Measurements from ENCODE around the gene ZNF326.

DNA sequence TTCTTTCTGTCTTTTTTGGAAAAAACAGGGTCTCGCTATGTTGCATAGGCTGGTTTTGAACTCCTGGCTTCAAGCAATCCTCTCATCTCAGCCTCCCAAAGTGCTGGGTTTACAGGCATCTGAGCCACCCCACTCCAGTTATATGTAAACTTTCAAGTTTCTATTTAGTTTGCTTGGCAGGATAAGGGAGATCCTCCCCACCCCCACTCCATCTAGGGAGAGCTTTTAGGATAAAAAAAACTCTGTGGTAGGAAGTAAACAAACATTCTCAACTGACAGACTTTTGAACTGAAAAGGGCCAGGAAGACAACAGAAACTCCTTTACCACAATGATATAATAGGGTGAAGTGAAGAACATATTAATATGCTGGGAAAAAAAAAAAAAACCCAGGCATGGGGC, 41.0 kb upstream of the ZNF326 start:
- TF ChIP-seq, protein P1, sequence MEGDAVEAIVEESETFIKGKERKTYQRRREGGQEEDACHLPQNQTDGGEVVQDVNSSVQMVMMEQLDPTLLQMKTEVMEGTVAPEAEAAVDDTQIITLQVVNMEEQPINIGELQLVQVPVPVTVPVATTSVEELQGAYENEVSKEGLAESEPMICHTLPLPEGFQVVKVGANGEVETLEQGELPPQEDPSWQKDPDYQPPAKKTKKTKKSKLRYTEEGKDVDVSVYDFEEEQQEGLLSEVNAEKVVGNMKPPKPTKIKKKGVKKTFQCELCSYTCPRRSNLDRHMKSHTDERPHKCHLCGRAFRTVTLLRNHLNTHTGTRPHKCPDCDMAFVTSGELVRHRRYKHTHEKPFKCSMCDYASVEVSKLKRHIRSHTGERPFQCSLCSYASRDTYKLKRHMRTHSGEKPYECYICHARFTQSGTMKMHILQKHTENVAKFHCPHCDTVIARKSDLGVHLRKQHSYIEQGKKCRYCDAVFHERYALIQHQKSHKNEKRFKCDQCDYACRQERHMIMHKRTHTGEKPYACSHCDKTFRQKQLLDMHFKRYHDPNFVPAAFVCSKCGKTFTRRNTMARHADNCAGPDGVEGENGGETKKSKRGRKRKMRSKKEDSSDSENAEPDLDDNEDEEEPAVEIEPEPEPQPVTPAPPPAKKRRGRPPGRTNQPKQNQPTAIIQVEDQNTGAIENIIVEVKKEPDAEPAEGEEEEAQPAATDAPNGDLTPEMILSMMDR (IDR thresholded peaks at IDR 0.05; ENCODE audit: control extremely low read depth in 1 of 3, insufficient read depth in 1 of 3, low read depth in 1 of 3, low read length in 3 of 3), result no peak
- TF ChIP-seq, protein P2, sequence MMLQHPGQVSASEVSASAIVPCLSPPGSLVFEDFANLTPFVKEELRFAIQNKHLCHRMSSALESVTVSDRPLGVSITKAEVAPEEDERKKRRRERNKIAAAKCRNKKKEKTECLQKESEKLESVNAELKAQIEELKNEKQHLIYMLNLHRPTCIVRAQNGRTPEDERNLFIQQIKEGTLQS (IDR thresholded peaks at IDR 0.05; ENCODE audit: insufficient read depth, low read depth, low read length), result no peak
- no peak for TF ChIP-seq POLR2A (IDR thresholded peaks at IDR 0.05; ENCODE audit: control extremely low read depth in 1 of 2, low read depth in 2 of 2, low read length in 2 of 2)
- no peak for TF ChIP-seq TBP (IDR thresholded peaks at IDR 0.05; ENCODE audit: low read depth, low read length)
- TF ChIP-seq POLR2AphosphoS5 (IDR thresholded peaks at IDR 0.05; ENCODE audit: low read depth, low read length), result no peak
- TF ChIP-seq EZH2 (IDR thresholded peaks at IDR 0.05; ENCODE audit: low read depth, low read length, severe bottlenecking), result no peak
- TF ChIP-seq CHD2 (IDR thresholded peaks at IDR 0.05; ENCODE audit: low read length), result no peak
- TF ChIP-seq JUN (IDR thresholded peaks at IDR 0.05; ENCODE audit: low read depth, low read length), result no peak
- no peak for TF ChIP-seq EP300 (IDR thresholded peaks at IDR 0.05; ENCODE audit: borderline replicate concordance in 1 of 2, low read depth in 2 of 2, low read length in 2 of 2)
- TF ChIP-seq, protein P3, sequence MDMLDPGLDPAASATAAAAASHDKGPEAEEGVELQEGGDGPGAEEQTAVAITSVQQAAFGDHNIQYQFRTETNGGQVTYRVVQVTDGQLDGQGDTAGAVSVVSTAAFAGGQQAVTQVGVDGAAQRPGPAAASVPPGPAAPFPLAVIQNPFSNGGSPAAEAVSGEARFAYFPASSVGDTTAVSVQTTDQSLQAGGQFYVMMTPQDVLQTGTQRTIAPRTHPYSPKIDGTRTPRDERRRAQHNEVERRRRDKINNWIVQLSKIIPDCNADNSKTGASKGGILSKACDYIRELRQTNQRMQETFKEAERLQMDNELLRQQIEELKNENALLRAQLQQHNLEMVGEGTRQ (IDR thresholded peaks at IDR 0.05; ENCODE audit: low read length), result no peak
- no peak for TF ChIP-seq JUND (IDR thresholded peaks at IDR 0.05; ENCODE audit: low read length)
- no peak for TF ChIP-seq NRF1 (IDR thresholded peaks at IDR 0.05; ENCODE audit: low read depth, low read length)

Data from H1 (cell line).